HG03439 (cell line): Measurements from ENCODE around the gene SCYL2.

Source experiments
- ATAC-seq: cut with Tn5 transposase; IDR thresholded peaks from one replicate; pipeline ENCODE4 v1.9.1; 2021; ENCODE audit warnings: mild to moderate bottlenecking, moderate library complexity; ENCODE audit not compliant: unreplicated experiment

Gene SCYL2

GRCh38 chr12:100372853-100373640 is 106.1 kb downstream of the SCYL2 start:
- no peak for ATAC-seq

- no peak for ATAC-seq
Measured at GRCh38 chr12:100375038-100375735, 108.2 kb downstream of the SCYL2 start.

GRCh38 chr12:100376161-100376560 is 109.2 kb downstream of the SCYL2 start:
- ATAC-seq = no peak

GRCh38 chr12:100381379-100381778 is 114.4 kb downstream of the SCYL2 start:
- no peak for ATAC-seq

- ATAC-seq = no peak
Measured at GRCh38 chr12:100382338-100382737, 115.4 kb downstream of the SCYL2 start.

- ATAC-seq = no peak
Measured at GRCh38 chr12:100383586-100384558, 116.9 kb downstream of the SCYL2 start.

- no peak for ATAC-seq
Measured at GRCh38 chr12:100384559-100384935, 117.6 kb downstream of the SCYL2 start.

- ATAC-seq = no peak
Measured at GRCh38 chr12:100388382-100388781, 121.4 kb downstream of the SCYL2 start.
